ENCODE data around the gene ANKRD28.

DNA sequence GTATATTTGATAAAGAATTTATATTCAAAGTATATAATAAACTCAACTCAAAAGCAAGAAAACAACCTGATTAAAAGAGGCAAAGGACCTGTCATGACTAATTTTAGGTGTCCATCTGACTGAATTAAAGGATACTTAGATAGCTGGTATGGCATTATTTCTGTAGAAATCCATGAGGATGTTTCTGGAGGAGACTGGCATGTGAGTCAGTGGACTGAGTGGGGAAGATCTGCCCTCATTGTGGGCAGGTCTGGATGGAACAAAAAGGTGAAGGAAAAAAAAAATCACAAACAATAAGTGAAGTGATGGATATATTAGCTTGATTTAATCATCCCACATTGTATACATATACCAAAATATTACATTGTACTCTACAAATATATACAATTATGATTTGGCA is 16.6 kb downstream of the ANKRD28 start:
- TF ChIP-seq, protein P1, sequence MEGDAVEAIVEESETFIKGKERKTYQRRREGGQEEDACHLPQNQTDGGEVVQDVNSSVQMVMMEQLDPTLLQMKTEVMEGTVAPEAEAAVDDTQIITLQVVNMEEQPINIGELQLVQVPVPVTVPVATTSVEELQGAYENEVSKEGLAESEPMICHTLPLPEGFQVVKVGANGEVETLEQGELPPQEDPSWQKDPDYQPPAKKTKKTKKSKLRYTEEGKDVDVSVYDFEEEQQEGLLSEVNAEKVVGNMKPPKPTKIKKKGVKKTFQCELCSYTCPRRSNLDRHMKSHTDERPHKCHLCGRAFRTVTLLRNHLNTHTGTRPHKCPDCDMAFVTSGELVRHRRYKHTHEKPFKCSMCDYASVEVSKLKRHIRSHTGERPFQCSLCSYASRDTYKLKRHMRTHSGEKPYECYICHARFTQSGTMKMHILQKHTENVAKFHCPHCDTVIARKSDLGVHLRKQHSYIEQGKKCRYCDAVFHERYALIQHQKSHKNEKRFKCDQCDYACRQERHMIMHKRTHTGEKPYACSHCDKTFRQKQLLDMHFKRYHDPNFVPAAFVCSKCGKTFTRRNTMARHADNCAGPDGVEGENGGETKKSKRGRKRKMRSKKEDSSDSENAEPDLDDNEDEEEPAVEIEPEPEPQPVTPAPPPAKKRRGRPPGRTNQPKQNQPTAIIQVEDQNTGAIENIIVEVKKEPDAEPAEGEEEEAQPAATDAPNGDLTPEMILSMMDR (conservative IDR thresholded peaks at IDR 0.05), result no peak
- no peak for TF ChIP-seq ZFX (IDR thresholded peaks at IDR 0.05)

All from C4-2B (cell line).